GM12878 (cell line): ENCODE measurements around the gene NID1. TPM values are rescaled to one million over a fixed set of nuclear protein-coding genes. Genes with fewer than 3 reads are reported as not detected.
"Not testable (repeated sequence)": the region's sequence is repeated elsewhere in the genome, so short reads cannot be mapped to it uniquely, and the experiment has no call there.

Source experiments
- ATAC-seq: fragments of 200-7000 bp; cut with Tn5 transposase; 3 replicates; pipeline ENCODE4 v1.9.1; 2020; ENCODE audit warnings: mild to moderate bottlenecking, moderate library complexity
- BruUV-seq: library from RNA; stranded (reverse); fragments of 400-500 nt; replicated peaks from 2 replicates; lab custom pipeline; 2021; lab: Mats Ljungman, UMichigan
- CTCF ChIA-PET: fragments of 300-600 bp; sonication (Branson Sonifier 250); formaldehyde crosslinking; extraction: SDS; loops from one replicate; lab custom pipeline; 2021; ENCODE audit warnings: inconsistent platforms; lab: Yijun Ruan, JAX
- POLR2A ChIA-PET: fragments of 350-600 bp; formaldehyde crosslinking; extraction: SDS; loops from one replicate; lab custom pipeline; 2021; ENCODE audit warnings: inconsistent platforms; lab: Charles Lee
- RAD21 ChIA-PET: fragments of 300-600 bp; sonication (Branson Sonifier 250); formaldehyde crosslinking; loops from one replicate; lab custom pipeline; 2023; ENCODE audit warnings: antibody characterized with exemption; ENCODE audit not compliant: unreplicated experiment; lab: Charles Lee
- SMC1A ChIA-PET: fragments of 300-600 bp; sonication (Branson Sonifier 250); formaldehyde crosslinking; loops from one replicate; lab custom pipeline; 2023; ENCODE audit not compliant: unreplicated experiment, uncharacterized antibody; lab: Charles Lee
- DNase-seq: peaks from one replicate; pipeline ENCODE4 v3.0.0-alpha.2; 2011; ENCODE audit warnings: low read depth, low spot score
- FAIRE-seq: peaks from 3 replicates; lab custom pipeline; 2011; peaks lifted over from hg19 to GRCh38; lab: Jason Lieb, UNC
- H2AFZ ChIP-seq: 2 replicates; pipeline ENCODE4 v1.6.0; 2011; ENCODE audit warnings: low read depth, low read length, control low read depth; ENCODE audit not compliant: control insufficient read depth
- H3K27ac ChIP-seq: 2 replicates; pipeline ENCODE4 v1.5.1; 2011; ENCODE audit warnings: control low read depth; ENCODE audit not compliant: control insufficient read depth, insufficient read depth
- H3K27me3 ChIP-seq, 2 experiments: replicated peaks in 1 of 2; 2 replicates each; pipeline versions ENCODE4 v1.6.0 to v1.6.1; 2011; ENCODE audit warnings: low read length in 1 of 2; ENCODE audit not compliant: control insufficient read depth in 2 of 2, insufficient read depth in 2 of 2
- H3K36me3 ChIP-seq, 2 experiments: 2 replicates each; pipeline ENCODE4 v1.5.1; 2011; ENCODE audit warnings: low read length in 1 of 2; ENCODE audit not compliant: control insufficient read depth in 2 of 2, insufficient read depth in 2 of 2
- H3K4me1 ChIP-seq: 2 replicates; pipeline ENCODE4 v1.6.1; 2011; ENCODE audit warnings: mild to moderate bottlenecking, low read length, moderate library complexity, mixed read lengths; ENCODE audit not compliant: control insufficient read depth, insufficient read depth
- H3K4me2 ChIP-seq: 2 replicates; pipeline ENCODE4 v1.6.0; 2011; ENCODE audit warnings: control low read depth; ENCODE audit not compliant: control insufficient read depth, insufficient read depth
- H3K4me3 ChIP-seq: fragments of 200-600 bp; sonication (generic); 2 replicates; pipeline ENCODE4 v1.5.1; 2016
- H3K79me2 ChIP-seq: 2 replicates; pipeline ENCODE4 v1.6.0; 2011; ENCODE audit warnings: low read length; ENCODE audit not compliant: control insufficient read depth, insufficient read depth
- H3K9ac ChIP-seq: 2 replicates; pipeline ENCODE4 v1.8.0; 2011; ENCODE audit warnings: low read length, control low read depth, mixed read lengths; ENCODE audit not compliant: control insufficient read depth, insufficient read depth
- H3K9me3 ChIP-seq: replicated peaks from 3 replicates; pipeline ENCODE4 v1.5.1; 2011; ENCODE audit warnings: mild to moderate bottlenecking, low read length; ENCODE audit not compliant: control insufficient read depth, insufficient read depth
- H4K20me1 ChIP-seq: 2 replicates; pipeline ENCODE4 v1.6.0; 2011; ENCODE audit not compliant: control insufficient read depth, insufficient read depth
- NR2F1 ChIP-seq: fragments of 450-650 bp; conservative IDR thresholded peaks from 2 replicates; pipeline ENCODE4 v1.6.1; 2017; ENCODE audit warnings: mild to moderate bottlenecking
- SPI1 ChIP-seq: IDR thresholded peaks from 2 replicates; pipeline ENCODE4 v1.6.1; 2011; ENCODE audit warnings: low read depth, mild to moderate bottlenecking, low read length, moderate library complexity, borderline replicate concordance; ENCODE audit not compliant: insufficient read depth
- ZNF217 ChIP-seq: fragments of 450-650 bp; IDR thresholded peaks from 2 replicates; pipeline ENCODE4 v1.6.1; 2017; ENCODE audit warnings: antibody characterized with exemption, mild to moderate bottlenecking
- WGBS: methylation state at CpG from one replicate; pipeline ENCODE4 v1.1.6; 2016; ENCODE audit warnings: low lambda C conversion rate; ENCODE audit not compliant: insufficient replicate concordance, insufficient coverage; ENCODE audit errors: missing lambda C conversion rate; 5-methylcytosine and 5-hydroxymethylcytosine counted together
- in situ Hi-C: fragments of 300-500 bp; cut with MboI; formaldehyde crosslinking; loops from 9 replicates; pipeline ENCODE4 v1.14.3; 2018; ENCODE audit warnings: mixed read lengths
- intact Hi-C: fragments of 100-400 bp; cut with micrococcal nuclease; formaldehyde crosslinking; loops from one replicate; pipeline ENCODE4 v1.14.2; 2022; ENCODE audit not compliant: unreplicated experiment
- polyA plus RNA-seq, 11 experiments: library from polyadenylated mRNA; depleted of rRNA in 4 of 11; unstranded in 6 of 11; stranded (reverse) in 5 of 11; fragments of >200 nt; fragmentation: Nextera tagmentation in 4 of 11; fragmentation: Illumina TruSeq in 1 of 11; extraction: Ambion mirVana in 4 of 11; extraction: Trizol in 1 of 11; gene quantifications; 1 replicate in 1 of 11; 2 replicates in 10 of 11; pipeline versions ENCODE4 v1.2.1 to v1.2.3, GENCODE V29; 2011 to 2016; ENCODE audit warnings: inconsistent platforms in 2 of 11, missing spikeins in 2 of 11, low read depth in 1 of 11
- total RNA-seq, 4 experiments: library from RNA; depleted of rRNA in 3 of 4; stranded (reverse); fragments of >200 nt in 3 of 4; fragmentation: Illumina TruSeq in 1 of 4; extraction: Trizol in 1 of 4; gene quantifications; 2 replicates each; pipeline versions ENCODE4 v1.2.1 to v1.2.3, GENCODE V29; 2013 to 2021

Gene NID1
- total and polyA plus RNA-seq, 10 of the 15 experiments (the other 5 are each of a cell fraction or from before 2014, with no cell fraction given), result 4.2 to 25.7 (median 11.3) TPM

GRCh38 chr1:236079703-236080102, 14.8 kb upstream of the NID1 start:
- no TSS peak for BruUV-seq
- no peak overlapping the region for H3K9ac ChIP-seq
- no peak overlapping the region for H3K4me2 ChIP-seq
- H4K20me1 ChIP-seq, result no peaks in the 10 kb centered on the region
- no peak for ATAC-seq
- CTCF ChIA-PET, result no interaction called here
- WGBS, result 77% methylated on average over 5 of the region's 5 CpGs
- SMC1A ChIA-PET, result no interaction called here
- in situ Hi-C loops (no loop called here), intact Hi-C loops (no loop called here)
- H3K36me3 ChIP-seq, result no peaks in the 10 kb centered on the region
- H3K79me2 ChIP-seq, result no peaks in the 10 kb centered on the region
- H3K9me3 ChIP-seq, result no peaks in the 10 kb centered on the region; the same call in 2 of the 3 replicates
- no peaks in the 10 kb centered on the region for H3K27me3 ChIP-seq
- H3K4me3 ChIP-seq, result no peak overlapping the region
- RAD21 ChIA-PET, result no interaction called here
- no peak for TF ChIP-seq NR2F1
- TF ChIP-seq, all 136 proteins: peak for 0
- FAIRE-seq (no peak), DNase-seq (no peak)
- POLR2A ChIA-PET, result no interaction called here
- H2AFZ ChIP-seq, result no peak overlapping the region
- no peaks in the 10 kb centered on the region for H3K4me1 ChIP-seq
- H3K27ac ChIP-seq, result no peak overlapping the region

- intact Hi-C loops (no loop called here), in situ Hi-C loops (no loop called here)
- ChIA-PET CTCF (no interaction called here), POLR2A (no interaction called here), RAD21 (no interaction called here), SMC1A (no interaction called here)
- Histone ChIP-seq H3K27ac (no peak overlapping the region), H3K9ac (no peak overlapping the region), H3K4me1 (no peaks in the 10 kb centered on the region), H3K9me3 (no peaks in the 10 kb centered on the region), H2AFZ (no peak overlapping the region), H3K27me3 (no peaks in the 10 kb centered on the region), H3K4me2 (no peak overlapping the region), H4K20me1 (no peaks in the 10 kb centered on the region), H3K79me2 (no peaks in the 10 kb centered on the region), H3K36me3 (no peaks in the 10 kb centered on the region), H3K4me3 (no peak overlapping the region)
- ATAC-seq, result no peak
- 100% methylated on average over 2 of the region's 2 CpGs for WGBS
- FAIRE-seq, result no peak
- BruUV-seq, result no TSS peak
- DNase-seq, result no peak
- TF ChIP-seq ZNF217, result no peak
- no peak for TF ChIP-seq SPI1
Measured at GRCh38 chr1:236078993-236079392, 14.1 kb upstream of the NID1 start.

- POLR2A ChIA-PET, result interaction anchor here (0.7 kb wide), 1 partner anchor 23 kb away, joined by 9 read pairs; no protein-coding TSS in a partner anchor
- H3K36me3 ChIP-seq, ATAC-seq, H3K4me3 ChIP-seq, CTCF ChIA-PET, in situ Hi-C loops, SMC1A ChIA-PET, intact Hi-C loops, H3K9ac ChIP-seq, H2AFZ ChIP-seq, H3K9me3 ChIP-seq, H3K79me2 ChIP-seq, H3K4me1 ChIP-seq, FAIRE-seq, H3K27me3 ChIP-seq, H3K27ac ChIP-seq, H4K20me1 ChIP-seq, H3K4me2 ChIP-seq, RAD21 ChIA-PET, DNase-seq, BruUV-seq: not testable (repeated sequence)
- 99% methylated on average over 4 of the region's 4 CpGs for WGBS
Measured at GRCh38 chr1:236078077-236078476, 13.2 kb upstream of the NID1 start.
